RPMI8226 (cell line): ENCODE results near the gene ASMT.
"Not testable (repeated sequence)": the region's sequence is repeated elsewhere in the genome, so short reads cannot be mapped to it uniquely, and the experiment has no call there.

Experiments
- DNase-seq: peaks from one replicate; pipeline ENCODE4 v3.0.0-alpha.2; 2015

The ASMT gene

GRCh38 chrX:1614927-1615326, at the start of gene ASMT:
ASMT (plus strand) TSS chrX:1615059; CDS start chrX:1615200, 141 bp downstream.
- no peak for DNase-seq

- not testable (repeated sequence) for DNase-seq
These were observed 40.7 kb upstream of the ASMT start for GRCh38 chrX:1574181-1574580.

- no peak for DNase-seq
These were observed 38.5 kb upstream of the ASMT start for GRCh38 chrX:1576201-1576992.

GRCh38 chrX:1577845-1578244, 37.0 kb upstream of the ASMT start:
- DNase-seq = no peak

- DNase-seq = no peak
These were observed 36.2 kb upstream of the ASMT start for GRCh38 chrX:1578511-1579173.

- peak; percentile 85 for DNase-seq
These were observed 33.7 kb upstream of the ASMT start for GRCh38 chrX:1581132-1581531.

GRCh38 chrX:1582686-1583437, 32.0 kb upstream of the ASMT start:
- DNase-seq = peak; percentile 94

- no peak for DNase-seq
These were observed 30.4 kb upstream of the ASMT start for GRCh38 chrX:1584237-1585011.

GRCh38 chrX:1587161-1587560, 27.7 kb upstream of the ASMT start:
- no peak for DNase-seq

- no peak for DNase-seq
These were observed 25.3 kb upstream of the ASMT start for GRCh38 chrX:1589356-1590130.

- peak; percentile 98 for DNase-seq
These were observed 23.6 kb upstream of the ASMT start, which contains the start of gene AKAP17A for GRCh38 chrX:1591102-1591862. AKAP17A (plus strand) TSS chrX:1591604; CDS start chrX:1593463, 1,859 bp downstream.

GRCh38 chrX:1591863-1592469, 22.9 kb upstream of the ASMT start:
- no peak for DNase-seq

GRCh38 chrX:1592470-1593142, 22.3 kb upstream of the ASMT start:
- DNase-seq = peak; percentile 29

GRCh38 chrX:1593286-1594271, 21.3 kb upstream of the ASMT start:
- DNase-seq = no peak

GRCh38 chrX:1595711-1596060, 19.2 kb upstream of the ASMT start:
- DNase-seq = no peak

- no peak for DNase-seq
These were observed 18.0 kb upstream of the ASMT start for GRCh38 chrX:1596676-1597344.

- no peak for DNase-seq
These were observed 17.4 kb upstream of the ASMT start for GRCh38 chrX:1597345-1598020.
